HG03457 (cell line): ENCODE results near the gene PLD1.

Source experiments
- ATAC-seq: cut with Tn5 transposase; IDR thresholded peaks from one replicate; pipeline ENCODE4 v1.9.1; 2021; ENCODE audit warnings: moderate number of reproducible peaks; ENCODE audit not compliant: unreplicated experiment

The PLD1 gene

DNA sequence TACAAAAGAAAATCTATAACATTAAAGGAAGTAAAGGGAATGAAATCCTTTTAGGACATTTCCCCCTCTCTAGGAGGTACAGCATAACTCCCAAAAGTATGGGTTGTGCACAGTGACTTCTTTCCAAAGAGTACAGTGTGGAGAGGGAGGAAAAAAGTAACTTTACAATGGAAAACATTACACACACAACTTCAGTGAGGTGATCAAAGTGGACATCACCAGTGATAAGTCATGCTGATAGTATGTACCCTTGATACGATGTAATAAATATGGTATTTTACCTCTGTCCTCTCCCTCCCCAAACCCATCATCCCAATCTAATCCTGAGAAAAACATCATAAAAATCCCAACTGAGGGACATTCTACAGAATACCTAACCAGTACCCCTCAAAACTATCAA, 10.8 kb downstream of the PLD1 start:
- ATAC-seq, result no peak

DNA sequence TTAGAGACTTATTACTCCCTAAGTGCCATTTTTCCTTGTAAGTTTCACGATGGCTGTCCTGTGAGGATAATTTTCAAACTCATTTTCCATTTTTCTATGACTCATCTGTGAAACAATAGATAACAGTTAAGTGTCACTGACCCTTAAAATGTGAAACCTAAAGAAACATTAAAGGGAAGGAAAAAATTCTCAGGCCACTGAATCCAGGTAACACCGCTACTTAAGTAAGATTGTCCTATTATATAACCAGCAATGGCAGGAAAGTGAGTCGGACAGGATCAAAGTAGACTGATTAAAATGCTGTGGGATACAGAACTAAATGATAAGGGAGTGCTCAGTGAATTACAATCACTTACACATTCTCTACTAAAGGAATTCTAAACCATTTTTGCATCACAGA, 12.4 kb downstream of the PLD1 start:
- ATAC-seq, result no peak

DNA sequence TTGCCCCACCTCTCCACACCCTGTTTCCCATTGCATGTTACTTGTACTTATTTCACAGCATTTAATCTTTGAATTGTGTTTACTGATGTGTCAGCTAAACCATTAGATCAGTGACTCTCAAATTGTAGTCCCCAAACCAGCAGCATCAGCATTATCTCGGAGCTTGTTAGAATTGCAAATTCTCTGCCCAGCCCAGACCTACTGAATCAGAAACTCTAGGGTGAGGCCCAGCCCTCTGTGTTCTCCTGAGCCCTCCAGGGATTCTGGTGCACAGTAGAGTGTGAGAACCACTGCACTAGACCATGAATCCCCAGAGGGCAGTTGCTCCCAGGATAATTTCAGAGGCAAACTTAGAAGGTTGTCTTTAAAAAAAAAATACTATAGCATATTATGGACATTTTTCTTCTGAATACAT, 13.0 kb downstream of the PLD1 start:
- no peak for ATAC-seq

GRCh38 chr3:171796625-171797264, 13.5 kb downstream of the PLD1 start:
- no peak for ATAC-seq

- no peak for ATAC-seq
Observed at GRCh38 chr3:171792531-171792930, 17.8 kb downstream of the PLD1 start.

DNA sequence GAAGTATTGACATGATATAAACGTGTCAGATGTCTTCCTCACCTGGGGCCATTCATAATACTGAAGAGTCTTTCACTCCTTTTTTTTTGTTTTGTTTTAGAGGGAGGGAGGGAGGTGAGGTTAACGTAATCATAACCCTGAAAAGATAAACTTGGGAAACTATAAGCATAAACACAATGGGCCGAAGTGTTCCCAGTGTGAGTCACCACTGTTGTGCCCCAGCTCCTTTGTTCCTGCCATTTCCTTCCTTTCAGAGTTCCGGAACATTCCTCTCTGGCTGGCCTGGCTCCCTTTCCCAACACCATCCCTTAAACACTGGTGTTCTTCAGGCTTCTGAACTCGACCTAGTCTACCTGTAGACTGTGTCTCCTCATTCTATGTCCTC, 18.6 kb downstream of the PLD1 start:
- ATAC-seq, result no peak

DNA sequence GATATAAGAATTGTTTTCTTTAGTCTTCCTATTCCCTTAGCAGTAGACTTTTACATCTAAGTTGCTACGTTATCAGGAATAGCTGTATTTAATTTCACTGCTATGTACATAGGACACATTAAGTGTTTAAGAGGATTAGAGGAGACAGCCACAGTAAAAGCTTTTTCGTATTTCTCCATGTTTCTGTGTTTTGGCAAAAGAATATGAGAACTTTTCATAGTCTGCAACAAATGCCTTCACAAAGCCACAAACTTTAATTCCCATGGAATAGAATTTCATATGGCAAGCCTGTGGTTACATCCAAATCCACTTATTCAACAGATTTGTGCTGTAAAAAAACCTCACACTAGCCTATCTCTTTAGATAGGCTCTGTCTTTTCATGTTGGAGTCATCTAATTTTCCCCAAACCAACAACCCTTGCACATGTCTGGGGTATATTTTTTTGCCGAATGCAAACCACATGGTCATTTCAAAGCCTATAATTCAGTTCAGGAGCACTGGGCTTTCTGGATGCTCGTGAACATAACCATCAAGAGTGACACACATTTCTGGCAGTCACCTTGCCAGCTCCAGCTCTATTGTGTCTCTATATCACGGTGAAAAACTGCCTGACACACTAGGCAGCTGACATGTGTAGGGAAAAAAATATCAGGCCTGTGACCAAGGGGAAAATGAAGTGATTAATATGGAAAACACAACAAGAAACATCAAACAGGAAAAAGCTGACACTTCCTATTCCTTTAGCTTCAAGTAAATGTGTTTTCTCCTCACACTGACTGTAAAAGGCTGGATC, 19.2 kb downstream of the PLD1 start:
- ATAC-seq, result no peak

- ATAC-seq, result no peak
Observed at GRCh38 chr3:171790574-171790897, 19.7 kb downstream of the PLD1 start.

DNA sequence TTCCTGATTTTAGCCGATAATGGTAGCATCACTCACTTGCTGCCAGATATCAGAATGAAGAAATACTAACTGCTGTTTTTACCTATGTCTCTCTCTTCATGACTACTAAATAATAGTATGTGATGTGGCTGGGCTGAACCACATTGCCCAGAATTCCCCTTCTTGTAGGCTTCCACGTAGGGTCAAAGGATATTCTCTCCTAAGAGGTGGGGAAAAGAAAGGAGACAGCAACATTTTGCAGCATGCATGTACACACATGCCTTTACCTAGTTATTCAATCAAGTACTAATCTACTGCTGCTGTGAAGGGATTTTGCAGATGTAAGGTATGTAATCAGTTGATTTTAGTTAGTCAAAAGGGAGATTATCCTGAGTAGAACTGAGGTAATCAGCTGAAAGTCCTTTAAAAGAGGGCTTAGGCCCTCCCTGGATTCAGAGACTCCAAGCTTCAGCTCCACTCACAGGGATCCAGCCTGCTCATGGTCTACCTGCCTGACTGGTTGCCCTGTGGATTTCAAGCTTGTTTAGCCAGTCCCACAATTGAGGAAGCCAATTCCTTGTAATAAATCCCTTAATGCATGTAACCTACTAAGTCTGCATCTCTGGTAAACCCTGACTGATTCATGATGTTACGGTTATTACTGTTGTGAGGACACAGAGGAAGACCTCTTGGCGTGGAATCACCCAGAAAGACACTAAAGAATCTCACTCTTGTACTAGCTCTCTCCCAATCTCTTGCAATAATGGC, 20.4 kb downstream of the PLD1 start:
- ATAC-seq, result no peak

DNA sequence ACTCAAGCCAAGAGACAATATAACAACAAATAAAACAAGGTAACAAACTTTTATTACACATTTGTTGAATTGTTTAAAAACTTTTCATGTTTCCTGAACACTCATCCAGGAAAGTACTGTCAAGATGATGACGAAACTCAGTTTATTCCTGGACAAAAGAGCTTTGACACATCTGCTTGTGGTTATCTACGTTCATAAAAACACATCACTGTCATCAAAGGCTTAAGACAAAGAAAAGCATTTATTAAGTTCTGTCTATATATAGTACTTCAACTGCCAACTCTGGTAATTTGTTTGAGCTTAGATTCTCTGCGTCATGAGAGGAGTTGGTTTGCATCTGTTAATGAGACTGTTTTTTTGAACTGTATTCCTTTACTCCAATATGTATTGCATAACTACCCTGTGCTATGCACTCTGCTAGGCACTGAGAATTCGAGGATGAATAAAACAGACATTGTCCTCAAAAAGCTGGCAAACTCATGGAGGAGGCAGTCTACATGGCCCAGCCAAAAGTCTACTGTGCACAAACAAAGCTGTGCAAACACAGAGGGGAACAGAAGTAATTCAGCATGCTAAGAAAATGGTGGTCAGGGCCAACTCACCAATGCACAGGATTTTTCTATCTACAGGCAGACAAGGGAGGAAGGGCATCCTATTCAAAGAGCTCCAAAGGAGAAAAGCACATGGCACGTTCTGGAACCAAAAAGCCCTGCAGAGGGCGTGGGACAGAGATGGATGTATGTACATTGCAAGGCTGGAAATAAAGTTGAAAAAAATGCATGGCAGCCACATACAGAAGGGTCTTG, 21.5 kb downstream of the PLD1 start:
- no peak for ATAC-seq

GRCh38 chr3:171786997-171787396, 23.3 kb downstream of the PLD1 start:
- no peak for ATAC-seq

DNA sequence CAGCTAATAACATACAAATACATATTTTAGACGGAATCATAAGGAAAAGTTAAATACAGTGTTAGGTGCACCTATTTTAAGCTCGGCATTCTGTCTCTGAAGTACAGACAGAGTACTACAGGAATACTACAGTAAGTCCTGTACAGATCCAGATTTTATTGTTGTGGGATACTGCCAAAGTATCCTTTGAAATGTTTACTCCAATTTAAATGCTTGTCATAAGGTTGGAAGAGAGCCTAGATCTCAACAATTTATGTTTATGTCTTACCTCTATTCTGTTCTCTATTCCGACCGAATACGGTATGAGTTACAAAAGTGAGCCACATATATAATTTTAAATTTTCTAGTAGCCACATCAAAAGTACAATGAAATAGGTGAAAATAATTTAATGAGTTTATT, 25.3 kb downstream of the PLD1 start:
- ATAC-seq, result no peak

- ATAC-seq, result no peak
Observed at GRCh38 chr3:171784387-171784786, 25.9 kb downstream of the PLD1 start.

- no peak for ATAC-seq
Observed at GRCh38 chr3:171783626-171784025, 26.7 kb downstream of the PLD1 start.

- ATAC-seq, result no peak
Observed at GRCh38 chr3:171783086-171783485, 27.2 kb downstream of the PLD1 start.

GRCh38 chr3:171782617-171783016, 27.7 kb downstream of the PLD1 start:
- ATAC-seq, result no peak

- ATAC-seq, result no peak
Observed at GRCh38 chr3:171781711-171782127, 28.6 kb downstream of the PLD1 start.

DNA sequence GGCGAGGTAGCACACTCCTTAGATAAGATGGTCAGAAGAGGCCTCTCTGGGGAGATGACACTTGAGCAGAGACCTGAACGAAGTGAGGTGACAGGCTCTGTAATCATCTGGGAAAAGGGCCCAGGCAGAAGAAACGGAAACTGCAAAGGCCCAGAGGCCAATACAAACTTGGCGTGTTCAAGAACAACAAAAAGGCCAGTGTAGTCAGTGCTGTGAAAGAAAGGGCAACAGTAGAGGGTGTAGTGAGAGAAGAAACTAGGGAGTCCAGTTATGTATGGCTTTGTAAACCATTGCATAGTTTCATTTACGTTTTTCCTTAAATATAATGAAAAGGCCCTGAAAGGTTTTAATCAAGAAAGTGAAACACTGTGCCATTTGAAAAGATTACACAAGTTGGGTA, 31.8 kb downstream of the PLD1 start:
- no peak for ATAC-seq

DNA sequence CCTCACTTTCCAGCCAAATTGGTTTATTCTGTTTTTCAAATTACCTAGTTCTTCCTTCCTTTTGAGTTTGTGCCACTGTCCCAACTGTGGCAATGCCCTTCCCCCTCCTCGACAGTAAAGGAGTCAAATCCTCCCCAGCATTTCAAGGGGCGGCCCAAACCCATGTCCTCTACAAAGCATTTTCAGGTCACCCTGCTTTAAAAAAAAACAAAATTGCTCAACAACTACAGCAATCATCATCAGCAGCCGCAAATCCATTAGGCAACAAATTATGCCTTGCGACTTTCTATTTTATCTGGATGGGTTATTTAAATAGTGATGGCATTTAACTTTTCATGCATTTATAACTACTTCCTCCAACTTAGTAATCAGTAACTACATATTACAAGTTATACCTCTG, 32.7 kb downstream of the PLD1 start:
- no peak for ATAC-seq

DNA sequence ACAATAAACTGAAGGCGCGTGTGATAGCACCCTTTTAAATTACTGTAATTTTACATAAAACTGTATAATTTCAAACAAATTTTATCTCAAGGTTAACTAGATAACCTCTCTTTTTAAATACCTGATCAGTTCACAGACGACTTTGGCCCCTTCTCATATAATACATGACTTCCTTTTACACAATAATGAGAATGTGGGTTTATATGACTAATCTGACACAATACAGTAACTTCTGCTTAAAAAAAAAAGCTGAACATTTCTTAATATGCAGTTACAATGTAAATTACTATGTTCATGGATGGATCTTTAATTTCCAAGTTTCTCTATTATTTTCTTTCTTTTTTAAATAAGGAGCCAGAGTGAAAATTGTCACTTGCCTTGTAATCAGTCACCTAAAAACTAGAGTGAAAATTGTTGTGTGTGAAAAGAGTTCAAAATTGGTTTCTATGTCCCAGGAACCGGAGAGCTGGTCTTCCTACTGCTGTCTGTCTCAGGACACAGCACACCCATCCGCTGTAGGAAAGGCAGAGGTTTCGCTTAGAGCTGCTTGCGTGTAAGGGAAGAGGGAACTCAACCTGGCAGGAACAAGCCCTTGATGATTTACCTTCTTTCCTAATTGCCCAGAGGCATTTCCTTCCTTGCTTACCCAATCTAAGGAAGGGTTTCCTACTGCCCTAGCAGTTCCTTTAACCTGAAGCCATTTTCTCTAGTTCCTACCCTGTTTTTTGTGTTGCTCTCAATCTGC, 33.3 kb downstream of the PLD1 start:
- no peak for ATAC-seq

GRCh38 chr3:171776411-171776810, 33.9 kb downstream of the PLD1 start:
- ATAC-seq, result no peak
